Measurements from ENCODE around the gene NOP9.

Gene NOP9

GRCh38 chr14:24261256-24261968 is 38.2 kb upstream of the NOP9 start:
- TF ChIP-seq REST (IDR thresholded peaks at IDR 0.05; ENCODE audit: insufficient read depth in 1 of 2, low read depth in 2 of 2, low read length in 2 of 2) (no peak), FOXP2 (optimal IDR thresholded peaks at IDR 0.05; ENCODE audit: borderline replicate concordance, extremely low read depth, extremely low read length, insufficient read depth) (no peak), POLR2AphosphoS5 (IDR thresholded peaks at IDR 0.05; ENCODE audit: low read depth, low read length) (no peak), SIN3A (IDR thresholded peaks at IDR 0.05; ENCODE audit: borderline replicate concordance, insufficient read depth, low read length) (no peak), TAF1 (IDR thresholded peaks at IDR 0.05; ENCODE audit: borderline replicate concordance, insufficient read depth, low read length) (no peak)

DNA sequence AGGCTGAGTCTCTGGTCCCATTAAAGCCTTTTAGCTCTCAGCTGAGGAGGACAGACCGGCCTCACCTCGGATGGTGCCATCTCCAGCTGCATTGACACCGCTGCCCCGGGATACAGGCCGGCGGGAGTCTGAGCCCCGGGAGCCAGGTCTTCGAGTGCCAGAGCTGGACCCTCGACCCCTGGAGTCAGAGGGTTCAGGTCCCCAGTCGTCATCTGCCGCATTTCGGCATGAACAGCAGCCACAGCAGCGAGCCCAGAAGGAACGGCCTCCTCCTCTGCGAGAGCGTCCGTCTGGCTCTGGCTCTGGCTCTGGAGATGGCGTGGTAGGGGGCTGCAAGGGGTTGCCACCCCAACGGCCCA is 37.7 kb upstream of the NOP9 start:
- TF ChIP-seq POLR2AphosphoS5 (IDR thresholded peaks at IDR 0.05; ENCODE audit: low read depth, low read length) (no peak), TAF1 (IDR thresholded peaks at IDR 0.05; ENCODE audit: borderline replicate concordance, insufficient read depth, low read length) (no peak), FOXP2 (optimal IDR thresholded peaks at IDR 0.05; ENCODE audit: borderline replicate concordance, extremely low read depth, extremely low read length, insufficient read depth) (no peak), REST (IDR thresholded peaks at IDR 0.05; ENCODE audit: insufficient read depth in 1 of 2, low read depth in 2 of 2, low read length in 2 of 2) (no peak), SIN3A (IDR thresholded peaks at IDR 0.05; ENCODE audit: borderline replicate concordance, insufficient read depth, low read length) (no peak)

DNA sequence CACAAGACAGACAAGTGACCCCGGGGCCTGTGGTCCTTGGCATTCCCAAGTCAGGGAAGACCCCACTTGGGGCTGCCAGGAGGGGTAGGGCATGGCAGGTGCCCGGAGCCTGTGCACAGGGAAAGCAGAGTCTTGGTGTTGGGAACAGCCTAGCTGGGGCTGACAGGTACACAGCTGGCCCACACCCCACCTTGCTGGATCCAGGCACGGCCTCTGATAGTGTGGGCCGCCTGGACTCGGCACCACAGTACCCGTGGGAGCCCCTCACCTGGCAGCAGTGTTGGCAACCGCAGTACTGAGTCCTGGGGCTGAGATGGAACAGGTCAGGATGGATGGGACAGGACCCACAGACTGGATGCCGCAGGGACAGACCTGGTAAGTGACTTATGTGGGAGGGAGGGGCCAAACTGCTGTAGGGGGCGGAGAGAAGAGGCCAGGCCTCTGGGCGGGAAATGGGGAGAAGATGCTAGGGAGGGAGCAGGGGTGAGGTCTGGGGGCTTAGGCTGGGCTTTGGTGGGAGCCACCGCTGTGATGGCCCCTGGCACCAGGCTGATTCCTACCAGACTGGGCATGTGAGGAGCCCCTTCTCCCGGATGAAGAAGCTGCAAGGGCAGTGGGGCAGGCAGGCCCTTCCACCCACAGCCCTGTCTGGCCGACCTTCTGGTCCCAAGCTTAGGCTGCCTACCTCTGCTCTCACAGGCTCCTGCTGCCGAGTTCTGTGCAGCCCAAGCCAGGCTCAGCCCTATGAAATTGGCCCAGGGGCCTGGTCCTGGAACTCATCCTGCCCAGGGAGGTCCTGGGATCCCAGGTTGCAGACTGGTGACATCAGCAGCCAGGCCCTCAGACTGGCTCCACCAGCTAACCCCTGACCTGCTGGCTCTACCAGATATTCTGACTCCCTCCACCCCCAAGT is 36.6 kb upstream of the NOP9 start, which contains the start of gene TGM1:
Gene TGM1, minus strand, starts transcription at position 357 of the 913 bp plus-strand sequence. CDS start 825 bp downstream, outside the sequence.
- no peak for TF ChIP-seq REST (IDR thresholded peaks at IDR 0.05; ENCODE audit: insufficient read depth in 1 of 2, low read depth in 2 of 2, low read length in 2 of 2)
- TF ChIP-seq POLR2AphosphoS5 (IDR thresholded peaks at IDR 0.05; ENCODE audit: low read depth, low read length): no peak
- TF ChIP-seq TAF1 (IDR thresholded peaks at IDR 0.05; ENCODE audit: borderline replicate concordance, insufficient read depth, low read length): no peak
- no peak for TF ChIP-seq FOXP2 (optimal IDR thresholded peaks at IDR 0.05; ENCODE audit: borderline replicate concordance, extremely low read depth, extremely low read length, insufficient read depth)
- TF ChIP-seq SIN3A (IDR thresholded peaks at IDR 0.05; ENCODE audit: borderline replicate concordance, insufficient read depth, low read length): no peak

- TF ChIP-seq POLR2AphosphoS5 (IDR thresholded peaks at IDR 0.05; ENCODE audit: low read depth, low read length) (no peak), FOXP2 (optimal IDR thresholded peaks at IDR 0.05; ENCODE audit: borderline replicate concordance, extremely low read depth, extremely low read length, insufficient read depth) (no peak), TAF1 (IDR thresholded peaks at IDR 0.05; ENCODE audit: borderline replicate concordance, insufficient read depth, low read length) (no peak), SIN3A (IDR thresholded peaks at IDR 0.05; ENCODE audit: borderline replicate concordance, insufficient read depth, low read length) (no peak), REST (IDR thresholded peaks at IDR 0.05; ENCODE audit: insufficient read depth in 1 of 2, low read depth in 2 of 2, low read length in 2 of 2) (no peak)
These were observed 35.8 kb upstream of the NOP9 start for GRCh38 chr14:24263848-24264247.

All from PFSK-1 (cell line).